OCI-LY1 (cell line): ENCODE measurements around the gene GALNT9.

Experiments used
- CTCF ChIP-seq: fragments of 200-600 bp; sonication (generic), shearing (Covaris generic); IDR thresholded peaks from 2 replicates; pipeline ENCODE4 v1.5.1; 2017; ENCODE audit warnings: mild to moderate bottlenecking, antibody characterized with exemption, low read length, moderate library complexity, mixed read lengths
- EZH2 ChIP-seq: fragments of 200-600 bp; sonication (generic), shearing (Covaris generic); IDR thresholded peaks from 2 replicates; pipeline ENCODE4 v1.8.0; 2017; ENCODE audit warnings: borderline replicate concordance, mixed run types, mild to moderate bottlenecking, antibody characterized with exemption, low read length, moderate library complexity, mixed read lengths

GRCh38 chr12:132345126-132345525 lies 15.7 kb upstream of the GALNT9 start:
- no peak for TF ChIP-seq CTCF
- TF ChIP-seq EZH2, result no peak
